Kidney epithelial cell (primary cell): ENCODE measurements around the gene PIGT. TPM values are rescaled to one million over a fixed set of nuclear protein-coding genes. Genes with fewer than 3 reads are reported as not detected.
A peak's percentile ranks its signal among the peaks of the same experiment; 100 is the strongest.

Experiments
- DNase-seq: peaks from one replicate; pipeline ENCODE4 v3.0.0-alpha.2; 2010; ENCODE audit warnings: low read depth
- H3K27me3 ChIP-seq: 2 replicates; pipeline ENCODE4 v1.6.0; 2011; ENCODE audit warnings: low read length; ENCODE audit not compliant: control insufficient read depth, insufficient read depth
- H3K36me3 ChIP-seq: 2 replicates; pipeline ENCODE4 v1.5.1; 2011; ENCODE audit warnings: low read length; ENCODE audit not compliant: control insufficient read depth, insufficient read depth
- H3K4me3 ChIP-seq: 2 replicates; pipeline ENCODE4 v1.5.1; 2011; ENCODE audit warnings: low read depth, mild to moderate bottlenecking, control low read depth, low read length
- total RNA-seq: library from RNA; depleted of rRNA; stranded (reverse); fragments of >200 nt; gene quantifications from 2 replicates; pipeline ENCODE4 v1.2.3, GENCODE V29; 2015
- TF ChIP-seq, protein P1 (sequence below): IDR thresholded peaks from 2 replicates; pipeline ENCODE4 v1.5.1; 2011; ENCODE audit warnings: mild to moderate bottlenecking, moderate library complexity, low read length, control low read depth, inconsistent platforms; ENCODE audit not compliant: insufficient read depth, poor library complexity, severe bottlenecking

The PIGT gene
- total RNA-seq, 1 donor from 2014 or later = 69.8 TPM

DNA sequence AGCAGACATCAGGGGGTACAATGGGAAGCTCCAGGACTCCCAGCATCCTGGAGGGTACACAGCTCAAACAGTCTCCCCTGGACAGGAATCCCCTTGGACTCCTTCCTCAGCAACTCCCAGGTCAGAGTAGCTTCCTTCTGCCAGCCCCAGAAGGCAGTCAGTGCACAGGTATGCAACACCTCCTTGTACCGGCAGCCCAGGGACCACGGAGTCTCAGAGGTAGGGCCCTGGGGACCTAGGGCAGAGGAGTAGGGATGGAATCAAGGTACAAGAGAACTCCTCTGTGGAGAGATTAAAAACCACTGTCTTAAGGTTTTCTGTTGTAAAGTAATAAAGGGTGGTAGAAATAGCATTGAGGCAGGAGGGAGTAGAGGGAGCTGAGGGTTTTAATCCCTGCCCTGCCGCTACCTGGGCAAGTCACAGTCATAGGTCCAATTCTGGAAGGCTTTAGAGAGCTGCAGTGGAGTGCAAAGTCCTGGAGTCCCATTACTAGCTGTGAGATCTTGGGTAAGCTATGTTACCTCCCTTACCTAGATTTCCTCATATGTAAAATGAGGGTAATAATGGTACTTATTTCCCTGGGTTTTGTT, 45.3 kb upstream of the PIGT start:
- Histone ChIP-seq H3K36me3 (peaks cover 1% of the 10 kb centered on the region), H3K27me3 (no peaks in the 10 kb centered on the region), H3K4me3 (no peak overlapping the region)
- TF ChIP-seq, protein P1, sequence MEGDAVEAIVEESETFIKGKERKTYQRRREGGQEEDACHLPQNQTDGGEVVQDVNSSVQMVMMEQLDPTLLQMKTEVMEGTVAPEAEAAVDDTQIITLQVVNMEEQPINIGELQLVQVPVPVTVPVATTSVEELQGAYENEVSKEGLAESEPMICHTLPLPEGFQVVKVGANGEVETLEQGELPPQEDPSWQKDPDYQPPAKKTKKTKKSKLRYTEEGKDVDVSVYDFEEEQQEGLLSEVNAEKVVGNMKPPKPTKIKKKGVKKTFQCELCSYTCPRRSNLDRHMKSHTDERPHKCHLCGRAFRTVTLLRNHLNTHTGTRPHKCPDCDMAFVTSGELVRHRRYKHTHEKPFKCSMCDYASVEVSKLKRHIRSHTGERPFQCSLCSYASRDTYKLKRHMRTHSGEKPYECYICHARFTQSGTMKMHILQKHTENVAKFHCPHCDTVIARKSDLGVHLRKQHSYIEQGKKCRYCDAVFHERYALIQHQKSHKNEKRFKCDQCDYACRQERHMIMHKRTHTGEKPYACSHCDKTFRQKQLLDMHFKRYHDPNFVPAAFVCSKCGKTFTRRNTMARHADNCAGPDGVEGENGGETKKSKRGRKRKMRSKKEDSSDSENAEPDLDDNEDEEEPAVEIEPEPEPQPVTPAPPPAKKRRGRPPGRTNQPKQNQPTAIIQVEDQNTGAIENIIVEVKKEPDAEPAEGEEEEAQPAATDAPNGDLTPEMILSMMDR = no peak
- DNase-seq = no peak

- no peaks in the 10 kb centered on the region for H3K36me3 ChIP-seq
- DNase-seq = no peak
- H3K4me3 ChIP-seq = no peak overlapping the region
- no peaks in the 10 kb centered on the region for H3K27me3 ChIP-seq
- TF ChIP-seq, protein P1 = no peak
Observed at GRCh38 chr20:45372241-45372640, 43.7 kb upstream of the PIGT start.

GRCh38 chr20:45372646-45373352, 43.1 kb upstream of the PIGT start:
- H3K4me3 ChIP-seq = no peak overlapping the region
- H3K27me3 ChIP-seq = no peaks in the 10 kb centered on the region
- H3K36me3 ChIP-seq = no peaks in the 10 kb centered on the region
- no peak for DNase-seq
- TF ChIP-seq, protein P1 = no peak

- DNase-seq = no peak
- TF ChIP-seq, protein P1 = peak; percentile 94
- no peaks in the 10 kb centered on the region for H3K27me3 ChIP-seq
- H3K4me3 ChIP-seq = peak overlapping the region; percentile 31
- no peaks in the 10 kb centered on the region for H3K36me3 ChIP-seq
Observed at GRCh38 chr20:45373353-45374100, 42.4 kb upstream of the PIGT start.

- TF ChIP-seq, protein P1 = no peak
- no peak overlapping the region for H3K4me3 ChIP-seq
- H3K36me3 ChIP-seq = no peaks in the 10 kb centered on the region
- DNase-seq = no peak
- H3K27me3 ChIP-seq = no peaks in the 10 kb centered on the region
Observed at GRCh38 chr20:45374101-45374467, 41.9 kb upstream of the PIGT start.
